NCI-H524 treated with DMSO at 0.1 percent for 48 hours (cell line): ENCODE measurements around the gene GABRE.
"Not testable (repeated sequence)": the region's sequence is repeated elsewhere in the genome, so short reads cannot be mapped to it uniquely, and the experiment has no call there.

Source experiments
- DNase-seq: peaks from one replicate; lab custom pipeline; 2025; lab: John Stamatoyannopoulos, UW

GABRE gene

GRCh38 chrX:151970027-151970426 is 4.4 kb downstream of the GABRE start:
- DNase-seq = no peak

- DNase-seq = no peak
Observed at GRCh38 chrX:151966236-151966635, 8.2 kb downstream of the GABRE start.

GRCh38 chrX:151962034-151962433 is 12.4 kb downstream of the GABRE start:
- DNase-seq = no peak

- DNase-seq = no peak
Observed at GRCh38 chrX:151958101-151958500, 16.4 kb downstream of the GABRE start.

- DNase-seq = no peak
Observed at GRCh38 chrX:151954730-151955129, 19.7 kb downstream of the GABRE start.

- DNase-seq = no peak
Observed at GRCh38 chrX:151938172-151938571, 36.3 kb downstream of the GABRE start.

- no peak for DNase-seq
Observed at GRCh38 chrX:151935358-151935757, 39.1 kb downstream of the GABRE start.

- no peak for DNase-seq
Observed at GRCh38 chrX:151929126-151929525, 45.4 kb downstream of the GABRE start.

- DNase-seq = no peak
Observed at GRCh38 chrX:151923648-151924047, 50.8 kb downstream of the GABRE start.

- DNase-seq = no peak
Observed at GRCh38 chrX:151922692-151923091, 51.8 kb downstream of the GABRE start.

GRCh38 chrX:151921866-151922265 is 52.6 kb downstream of the GABRE start:
- no peak for DNase-seq

GRCh38 chrX:151921292-151921691 is 53.2 kb downstream of the GABRE start:
- no peak for DNase-seq

- no peak for DNase-seq
Observed at GRCh38 chrX:151920530-151920929, 53.9 kb downstream of the GABRE start.

- DNase-seq = no peak
Observed at GRCh38 chrX:151920101-151920500, 54.4 kb downstream of the GABRE start.

GRCh38 chrX:151919610-151920009 is 54.9 kb downstream of the GABRE start:
- no peak for DNase-seq

- not testable (repeated sequence) for DNase-seq
Observed at GRCh38 chrX:151918736-151919135, 55.7 kb downstream of the GABRE start.

- DNase-seq = no peak
Observed at GRCh38 chrX:151912780-151913179, 61.7 kb downstream of the GABRE start, which contains the start of gene MAGEA4. MAGEA4 (plus strand) TSS chrX:151912889; CDS start chrX:151923665, 10,776 bp downstream.

GRCh38 chrX:151912221-151912620 is 62.3 kb downstream of the GABRE start:
- DNase-seq = no peak

GRCh38 chrX:151904989-151905388 is 69.5 kb downstream of the GABRE start:
- DNase-seq = no peak
